Liver (tissue), 9 donors: Measurements from ENCODE around the gene DNAJB13. TPM values are rescaled to one million over a fixed set of nuclear protein-coding genes. Genes with fewer than 3 reads are reported as not detected.

Experiments
- DNase-seq: peaks from one replicate; pipeline ENCODE4 v3.0.0-alpha.2; 2017; ENCODE audit warnings: low spot score
- H3K27ac ChIP-seq, 2 donors: one replicate each; pipeline ENCODE4 v1.7.0; 2013; ENCODE audit warnings: inconsistent platforms in 2 of 2, low read length in 2 of 2, control low read depth in 1 of 2, low read depth in 1 of 2, mild to moderate bottlenecking in 1 of 2
- H3K27me3 ChIP-seq, 4 donors: one replicate each; pipeline versions ENCODE4 v1.6.1 to v1.7.0; 2013; ENCODE audit warnings: low read length in 3 of 4, inconsistent platforms in 1 of 4, mild to moderate bottlenecking in 1 of 4, moderate library complexity in 1 of 4; ENCODE audit not compliant: control insufficient read depth in 4 of 4, insufficient read depth in 4 of 4
- H3K36me3 ChIP-seq, 4 donors: one replicate each; pipeline versions ENCODE4 v1.6.1 to v1.7.0; 2013; ENCODE audit warnings: low read length in 3 of 4, mild to moderate bottlenecking in 3 of 4, low read depth in 1 of 4, moderate library complexity in 1 of 4; ENCODE audit not compliant: control insufficient read depth in 4 of 4, insufficient read depth in 3 of 4
- H3K4me1 ChIP-seq, 4 donors: one replicate each; pipeline versions ENCODE4 v1.6.1 to v1.7.0; 2013; ENCODE audit warnings: low read length in 3 of 4, mild to moderate bottlenecking in 3 of 4, moderate library complexity in 1 of 4; ENCODE audit not compliant: control insufficient read depth in 4 of 4, insufficient read depth in 4 of 4
- H3K4me3 ChIP-seq, 3 donors: one replicate each; pipeline versions ENCODE4 v1.6.1 to v1.7.0; 2013; ENCODE audit warnings: low read length in 3 of 3, control low read depth in 1 of 3, low read depth in 1 of 3, mild to moderate bottlenecking in 1 of 3
- H3K9ac ChIP-seq, 2 donors: one replicate each; pipeline ENCODE4 v1.7.0; 2013; ENCODE audit warnings: low read length in 2 of 2, mild to moderate bottlenecking in 2 of 2, moderate library complexity in 2 of 2, control low read depth in 1 of 2, low read depth in 1 of 2
- H3K9me3 ChIP-seq, 4 donors: one replicate each; pipeline versions ENCODE4 v1.6.1 to v1.7.0; 2013; ENCODE audit warnings: low read length in 3 of 4; ENCODE audit not compliant: control insufficient read depth in 4 of 4
- EGR1 ChIP-seq, 2 donors: IDR thresholded peaks; 2 replicates each; pipeline ENCODE4 v1.6.1; 2016 to 2018; ENCODE audit warnings: antibody characterized with exemption in 2 of 2, low read depth in 2 of 2
- FOXA1 ChIP-seq: IDR thresholded peaks from 2 replicates; pipeline ENCODE4 v1.6.1; 2016; ENCODE audit warnings: antibody characterized with exemption
- FOXA2 ChIP-seq: IDR thresholded peaks from 2 replicates; pipeline ENCODE4 v1.6.1; 2016; ENCODE audit warnings: antibody characterized with exemption
- GABPA ChIP-seq, 2 donors: IDR thresholded peaks in 1 of 2; conservative IDR thresholded peaks in 1 of 2; 2 replicates each; pipeline ENCODE4 v1.6.1; 2016; ENCODE audit warnings: antibody characterized with exemption in 2 of 2, mild to moderate bottlenecking in 1 of 2, moderate library complexity in 1 of 2
- HNF4A ChIP-seq, 2 donors: conservative IDR thresholded peaks; 2 replicates each; pipeline ENCODE4 v1.6.1; 2016; ENCODE audit warnings: antibody characterized with exemption in 2 of 2, mild to moderate bottlenecking in 2 of 2
- HNF4G ChIP-seq: IDR thresholded peaks from 2 replicates; pipeline ENCODE4 v1.6.1; 2016; ENCODE audit warnings: antibody characterized with exemption
- JUND ChIP-seq, 2 donors: IDR thresholded peaks; 2 replicates each; pipeline ENCODE4 v1.6.1; 2016; ENCODE audit warnings: antibody characterized with exemption in 2 of 2
- NR2F2 ChIP-seq: IDR thresholded peaks from 2 replicates; pipeline ENCODE4 v1.6.1; 2016; ENCODE audit warnings: antibody characterized with exemption
- RAD21 ChIP-seq, 2 donors: IDR thresholded peaks; 2 replicates each; pipeline ENCODE4 v1.6.1; 2016; ENCODE audit warnings: antibody characterized with exemption in 2 of 2, mild to moderate bottlenecking in 2 of 2
- RXRA ChIP-seq, 2 donors: IDR thresholded peaks; 2 replicates each; pipeline ENCODE4 v1.6.1; 2017 to 2018; ENCODE audit warnings: antibody characterized with exemption in 2 of 2, mild to moderate bottlenecking in 1 of 2
- SP1 ChIP-seq: IDR thresholded peaks from 2 replicates; pipeline ENCODE4 v1.6.1; 2018; ENCODE audit warnings: antibody characterized with exemption, mild to moderate bottlenecking
- TAF1 ChIP-seq: conservative IDR thresholded peaks from 2 replicates; pipeline ENCODE4 v1.6.1; 2016; ENCODE audit warnings: antibody characterized with exemption, mild to moderate bottlenecking
- YY1 ChIP-seq: IDR thresholded peaks from 2 replicates; pipeline ENCODE4 v1.6.1; 2016; ENCODE audit warnings: antibody characterized with exemption, mild to moderate bottlenecking
- WGBS: extraction: QIAGEN DNeasy Blood & Tissue Kit; methylation state at CpG from one replicate; pipeline ENCODE4 v1.1.7; 2013; 5-methylcytosine and 5-hydroxymethylcytosine counted together
- polyA plus RNA-seq, 2 donors: library from polyadenylated mRNA; stranded (reverse) in 1 of 2; unstranded in 1 of 2; fragments of 200-250 nt in 1 of 2; fragments of >200 nt in 1 of 2; fragmentation: Nextera tagmentation in 1 of 2; extraction: Ambion mirVana in 1 of 2; gene quantifications; one replicate each; pipeline versions ENCODE4 v1.2.1 to v1.2.3, GENCODE V29; 2013 to 2015
- total RNA-seq, 2 donors: library from RNA; depleted of rRNA; stranded (reverse); fragments of >200 nt; gene quantifications; one replicate each; pipeline ENCODE4 v1.2.3, GENCODE V29; 2014
- TF ChIP-seq, protein P1 (sequence below): IDR thresholded peaks from 2 replicates; pipeline ENCODE4 v1.6.1; 2016; ENCODE audit warnings: antibody characterized with exemption, mild to moderate bottlenecking
- TF ChIP-seq, protein P2 (sequence below): IDR thresholded peaks from 2 replicates; pipeline ENCODE4 v1.6.1; 2016; ENCODE audit warnings: antibody characterized with exemption
- TF ChIP-seq, protein P3 (sequence below): IDR thresholded peaks from 2 replicates; pipeline ENCODE4 v1.6.1; 2016; ENCODE audit warnings: antibody characterized with exemption
- TF ChIP-seq, protein P4 (sequence below): IDR thresholded peaks from 2 replicates; pipeline ENCODE4 v1.6.1; 2016; ENCODE audit warnings: antibody characterized with exemption
- TF ChIP-seq, protein P5 (sequence below): fragments of 150-350 bp; IDR thresholded peaks from 2 replicates; pipeline ENCODE4 v1.5.1; 2017; ENCODE audit warnings: improper control_type of control experiment, low read depth, low read length; ENCODE audit not compliant: missing input control
- donor health status: healthy.
- donor health status: healthy.
- donor health status: healthy.
- donor health status: healthy.
- donor health status: healthy.

Gene DNAJB13
- total and polyA plus RNA-seq, 4 donors: 0.08 TPM; not detected in 3

DNA sequence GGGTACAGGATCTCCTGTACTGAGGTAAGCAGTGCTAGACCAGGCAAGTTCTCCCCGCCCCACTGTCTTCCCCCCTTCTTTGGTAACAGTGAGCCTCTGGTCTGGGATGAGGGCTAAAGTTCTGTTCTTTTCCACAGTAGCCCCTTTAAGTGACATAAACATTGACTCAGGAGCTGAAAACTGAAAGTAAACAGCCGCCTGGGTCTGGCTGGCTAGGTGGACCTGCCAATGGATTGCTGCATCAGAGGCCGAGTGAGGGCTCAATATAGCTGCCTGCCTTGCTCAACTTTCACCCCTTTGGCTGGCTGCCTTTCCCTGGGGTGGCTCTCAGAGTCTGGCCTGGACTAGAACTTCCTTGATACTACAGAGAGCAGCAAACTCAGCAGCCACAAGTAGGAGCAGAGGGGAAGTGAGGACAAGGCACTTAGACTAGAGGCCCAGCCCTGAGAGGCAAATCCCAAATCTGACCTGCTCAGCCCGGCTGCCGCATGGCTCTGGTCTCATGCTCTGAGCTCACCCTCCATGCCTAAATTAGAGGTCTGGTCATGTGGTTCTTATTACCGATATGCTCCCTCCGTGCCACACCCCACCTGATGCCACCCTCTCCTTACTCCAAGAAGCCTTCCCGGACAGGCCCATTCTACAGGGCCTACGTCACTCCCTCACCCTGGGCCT lies 67.6 kb downstream of the DNAJB13 start:
- Histone ChIP-seq H3K27me3 (no peaks in the 10 kb centered on the region), H3K4me3 (no peak overlapping the region), H3K36me3 (no peaks in the 10 kb centered on the region), H3K4me1 (peaks cover 15 to 29% (median 22%) of the 10 kb centered on the region in 4 donors), H3K27ac (peak overlapping the region; percentile 92 to 93), H3K9ac (peak overlapping the region; percentile 10 to 71), H3K9me3 (no peaks in the 10 kb centered on the region)
- WGBS: 20% methylated on average over 9 of the region's 9 CpGs
- TF ChIP-seq HNF4G: peak; percentile 55
- peak; percentile 96 for TF ChIP-seq NR2F2
- peak; percentile 76 to 79 for TF ChIP-seq HNF4A (conservative IDR thresholded peaks at IDR 0.05)
- TF ChIP-seq, protein P1, sequence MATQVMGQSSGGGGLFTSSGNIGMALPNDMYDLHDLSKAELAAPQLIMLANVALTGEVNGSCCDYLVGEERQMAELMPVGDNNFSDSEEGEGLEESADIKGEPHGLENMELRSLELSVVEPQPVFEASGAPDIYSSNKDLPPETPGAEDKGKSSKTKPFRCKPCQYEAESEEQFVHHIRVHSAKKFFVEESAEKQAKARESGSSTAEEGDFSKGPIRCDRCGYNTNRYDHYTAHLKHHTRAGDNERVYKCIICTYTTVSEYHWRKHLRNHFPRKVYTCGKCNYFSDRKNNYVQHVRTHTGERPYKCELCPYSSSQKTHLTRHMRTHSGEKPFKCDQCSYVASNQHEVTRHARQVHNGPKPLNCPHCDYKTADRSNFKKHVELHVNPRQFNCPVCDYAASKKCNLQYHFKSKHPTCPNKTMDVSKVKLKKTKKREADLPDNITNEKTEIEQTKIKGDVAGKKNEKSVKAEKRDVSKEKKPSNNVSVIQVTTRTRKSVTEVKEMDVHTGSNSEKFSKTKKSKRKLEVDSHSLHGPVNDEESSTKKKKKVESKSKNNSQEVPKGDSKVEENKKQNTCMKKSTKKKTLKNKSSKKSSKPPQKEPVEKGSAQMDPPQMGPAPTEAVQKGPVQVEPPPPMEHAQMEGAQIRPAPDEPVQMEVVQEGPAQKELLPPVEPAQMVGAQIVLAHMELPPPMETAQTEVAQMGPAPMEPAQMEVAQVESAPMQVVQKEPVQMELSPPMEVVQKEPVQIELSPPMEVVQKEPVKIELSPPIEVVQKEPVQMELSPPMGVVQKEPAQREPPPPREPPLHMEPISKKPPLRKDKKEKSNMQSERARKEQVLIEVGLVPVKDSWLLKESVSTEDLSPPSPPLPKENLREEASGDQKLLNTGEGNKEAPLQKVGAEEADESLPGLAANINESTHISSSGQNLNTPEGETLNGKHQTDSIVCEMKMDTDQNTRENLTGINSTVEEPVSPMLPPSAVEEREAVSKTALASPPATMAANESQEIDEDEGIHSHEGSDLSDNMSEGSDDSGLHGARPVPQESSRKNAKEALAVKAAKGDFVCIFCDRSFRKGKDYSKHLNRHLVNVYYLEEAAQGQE: no peak
- TF ChIP-seq, protein P2, sequence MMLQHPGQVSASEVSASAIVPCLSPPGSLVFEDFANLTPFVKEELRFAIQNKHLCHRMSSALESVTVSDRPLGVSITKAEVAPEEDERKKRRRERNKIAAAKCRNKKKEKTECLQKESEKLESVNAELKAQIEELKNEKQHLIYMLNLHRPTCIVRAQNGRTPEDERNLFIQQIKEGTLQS: peak; percentile 87
- TF ChIP-seq, protein P3, sequence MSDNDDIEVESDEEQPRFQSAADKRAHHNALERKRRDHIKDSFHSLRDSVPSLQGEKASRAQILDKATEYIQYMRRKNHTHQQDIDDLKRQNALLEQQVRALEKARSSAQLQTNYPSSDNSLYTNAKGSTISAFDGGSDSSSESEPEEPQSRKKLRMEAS: peak; percentile 63
- peak; percentile 89 for TF ChIP-seq FOXA1
- TF ChIP-seq RAD21 (IDR thresholded peaks at IDR 0.05): peak; percentile 49 to 54
- TF ChIP-seq RXRA (IDR thresholded peaks at IDR 0.05): peak; percentile 98 to 99
- TF ChIP-seq TAF1: no peak
- TF ChIP-seq, protein P4, sequence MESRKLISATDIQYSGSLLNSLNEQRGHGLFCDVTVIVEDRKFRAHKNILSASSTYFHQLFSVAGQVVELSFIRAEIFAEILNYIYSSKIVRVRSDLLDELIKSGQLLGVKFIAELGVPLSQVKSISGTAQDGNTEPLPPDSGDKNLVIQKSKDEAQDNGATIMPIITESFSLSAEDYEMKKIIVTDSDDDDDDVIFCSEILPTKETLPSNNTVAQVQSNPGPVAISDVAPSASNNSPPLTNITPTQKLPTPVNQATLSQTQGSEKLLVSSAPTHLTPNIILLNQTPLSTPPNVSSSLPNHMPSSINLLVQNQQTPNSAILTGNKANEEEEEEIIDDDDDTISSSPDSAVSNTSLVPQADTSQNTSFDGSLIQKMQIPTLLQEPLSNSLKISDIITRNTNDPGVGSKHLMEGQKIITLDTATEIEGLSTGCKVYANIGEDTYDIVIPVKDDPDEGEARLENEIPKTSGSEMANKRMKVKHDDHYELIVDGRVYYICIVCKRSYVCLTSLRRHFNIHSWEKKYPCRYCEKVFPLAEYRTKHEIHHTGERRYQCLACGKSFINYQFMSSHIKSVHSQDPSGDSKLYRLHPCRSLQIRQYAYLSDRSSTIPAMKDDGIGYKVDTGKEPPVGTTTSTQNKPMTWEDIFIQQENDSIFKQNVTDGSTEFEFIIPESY: peak; percentile 41
- peak in 1 of 2 donors; percentile 5 for TF ChIP-seq GABPA (IDR thresholded peaks at IDR 0.05 in 1 of 2, conservative IDR thresholded peaks at IDR 0.05 in 1 of 2)
- peak; percentile 99 for TF ChIP-seq SP1
- peak; percentile 90 for TF ChIP-seq FOXA2
- peak; percentile 10 for TF ChIP-seq YY1
- TF ChIP-seq EGR1 (IDR thresholded peaks at IDR 0.05; ENCODE audit: low read depth in 2 of 2): no peak
- peak; percentile 73 to 79 for TF ChIP-seq JUND (IDR thresholded peaks at IDR 0.05)
- TF ChIP-seq, protein P5, sequence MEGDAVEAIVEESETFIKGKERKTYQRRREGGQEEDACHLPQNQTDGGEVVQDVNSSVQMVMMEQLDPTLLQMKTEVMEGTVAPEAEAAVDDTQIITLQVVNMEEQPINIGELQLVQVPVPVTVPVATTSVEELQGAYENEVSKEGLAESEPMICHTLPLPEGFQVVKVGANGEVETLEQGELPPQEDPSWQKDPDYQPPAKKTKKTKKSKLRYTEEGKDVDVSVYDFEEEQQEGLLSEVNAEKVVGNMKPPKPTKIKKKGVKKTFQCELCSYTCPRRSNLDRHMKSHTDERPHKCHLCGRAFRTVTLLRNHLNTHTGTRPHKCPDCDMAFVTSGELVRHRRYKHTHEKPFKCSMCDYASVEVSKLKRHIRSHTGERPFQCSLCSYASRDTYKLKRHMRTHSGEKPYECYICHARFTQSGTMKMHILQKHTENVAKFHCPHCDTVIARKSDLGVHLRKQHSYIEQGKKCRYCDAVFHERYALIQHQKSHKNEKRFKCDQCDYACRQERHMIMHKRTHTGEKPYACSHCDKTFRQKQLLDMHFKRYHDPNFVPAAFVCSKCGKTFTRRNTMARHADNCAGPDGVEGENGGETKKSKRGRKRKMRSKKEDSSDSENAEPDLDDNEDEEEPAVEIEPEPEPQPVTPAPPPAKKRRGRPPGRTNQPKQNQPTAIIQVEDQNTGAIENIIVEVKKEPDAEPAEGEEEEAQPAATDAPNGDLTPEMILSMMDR: no peak
- peak; percentile 76 for DNase-seq
